Measurements from ENCODE around the gene BTBD19.
"Not testable (repeated sequence)": the region's sequence is repeated elsewhere in the genome, so short reads cannot be mapped to it uniquely, and the experiment has no call there.

The BTBD19 gene

DNA sequence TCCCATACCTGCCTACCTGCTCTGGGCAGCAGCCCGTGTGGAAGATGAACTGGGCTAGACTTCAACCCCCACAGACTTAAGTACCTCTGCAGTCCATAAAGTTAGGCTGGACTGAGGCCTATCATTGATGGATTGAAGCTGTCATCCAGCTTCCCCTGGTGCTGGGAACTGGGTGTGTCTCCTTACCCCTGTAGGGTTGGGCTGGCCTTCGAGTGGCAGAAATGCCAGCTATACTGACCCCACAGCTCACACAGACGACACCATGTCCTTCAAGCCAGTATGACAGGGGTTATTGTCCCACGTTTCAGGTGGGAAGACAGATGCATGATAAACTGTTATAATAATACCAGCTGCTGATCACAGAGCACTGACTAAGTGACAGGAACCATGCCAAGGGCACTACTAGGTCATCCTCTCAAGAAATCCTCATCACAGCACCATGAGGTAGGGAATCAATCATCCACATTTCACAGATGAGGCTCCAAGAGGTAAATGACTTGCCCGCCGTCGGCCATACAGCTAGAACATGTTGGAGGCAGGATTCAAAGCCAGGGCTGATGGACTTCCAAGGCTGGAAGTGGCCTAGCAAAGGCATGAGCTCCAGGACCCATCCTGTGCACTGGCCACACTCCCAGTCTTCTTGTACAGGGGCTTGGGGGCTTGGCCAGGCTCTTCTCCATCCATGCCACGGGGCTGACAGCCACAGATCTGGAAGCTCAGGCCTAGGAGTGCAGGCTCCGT, 20.0 kb upstream of the BTBD19 start, which contains the start of gene BEST4:
Gene BEST4, minus strand, starts transcription at position 51 of the 741 bp plus-strand sequence. CDS start 465 bp downstream, outside the sequence.
- no peak for DNase-seq

DNA sequence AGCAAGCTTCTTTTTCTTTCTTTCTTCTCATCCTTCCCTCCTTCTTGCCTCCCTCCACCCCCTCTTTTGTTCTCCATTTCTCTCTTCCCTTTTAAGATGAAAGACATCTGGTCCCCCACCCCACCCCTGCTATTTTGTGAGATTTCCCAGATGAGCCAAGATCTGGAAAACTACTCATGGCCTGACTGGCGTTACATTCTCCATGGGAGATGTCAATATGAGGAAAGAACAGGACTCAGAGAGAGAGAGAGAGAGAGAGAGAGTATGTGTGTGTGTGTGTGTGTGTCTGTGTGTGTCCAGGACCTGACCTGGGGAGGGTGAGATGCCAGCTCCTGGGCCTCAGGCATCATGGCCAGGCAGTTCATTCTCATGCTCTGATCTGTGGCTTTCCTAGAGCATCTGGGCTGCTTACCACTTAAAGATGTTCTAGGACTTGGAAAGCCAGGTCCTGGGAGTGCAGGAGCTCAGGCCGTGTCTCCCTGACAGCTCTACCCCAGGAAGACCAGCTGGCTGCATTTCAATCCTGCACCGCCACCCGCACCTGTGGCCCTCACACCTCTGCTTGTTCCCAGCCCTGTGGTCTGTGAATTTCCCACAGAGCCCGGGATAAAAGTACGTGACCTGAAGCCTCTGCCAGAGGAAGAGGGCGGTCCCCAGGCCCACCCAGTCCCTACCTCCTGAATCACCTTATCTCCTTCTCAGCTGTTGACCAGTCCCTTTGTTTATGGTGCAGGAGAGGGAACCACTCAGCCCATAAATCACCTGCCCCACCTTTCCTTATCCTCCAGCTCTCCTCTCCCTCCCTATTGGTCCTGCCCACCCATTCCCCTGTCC, 17.1 kb upstream of the BTBD19 start:
- no peak for DNase-seq

DNA sequence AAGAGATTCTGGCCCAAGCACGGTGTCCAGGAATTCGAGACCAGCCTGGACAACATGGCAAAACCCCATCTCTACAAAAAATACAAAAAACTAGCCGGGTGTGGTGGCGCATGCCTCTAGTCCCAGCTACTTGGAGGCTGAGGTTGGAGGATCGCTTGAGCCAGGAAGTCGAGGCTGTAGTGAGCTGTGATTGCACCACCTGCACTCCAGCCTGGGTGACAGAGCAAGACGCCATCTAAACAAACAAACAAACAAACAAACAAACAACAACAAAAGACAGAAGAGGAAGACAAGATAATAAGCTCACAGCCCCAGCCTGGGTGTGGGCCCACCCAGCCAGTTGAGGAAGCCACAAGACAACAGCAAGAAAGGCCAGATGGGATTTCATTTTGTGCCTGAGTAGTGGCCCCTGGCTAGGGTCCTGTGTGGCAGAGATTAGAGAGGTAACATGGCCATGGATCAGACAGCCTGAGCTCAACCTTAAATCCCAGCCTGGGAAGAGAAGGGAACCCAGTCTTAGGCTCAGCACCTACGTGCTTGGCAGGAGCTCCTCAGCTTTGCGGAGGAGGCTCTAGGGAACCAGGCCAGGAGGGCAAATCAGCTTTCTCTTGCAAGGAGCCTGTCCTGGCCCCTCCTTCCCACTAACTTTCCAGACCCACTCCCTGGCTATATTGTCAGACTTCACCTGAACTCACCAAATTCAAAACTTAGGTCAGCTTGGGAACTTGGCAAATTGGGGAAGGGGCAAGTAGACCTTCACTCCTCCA, 15.4 kb upstream of the BTBD19 start:
- no peak for DNase-seq

DNA sequence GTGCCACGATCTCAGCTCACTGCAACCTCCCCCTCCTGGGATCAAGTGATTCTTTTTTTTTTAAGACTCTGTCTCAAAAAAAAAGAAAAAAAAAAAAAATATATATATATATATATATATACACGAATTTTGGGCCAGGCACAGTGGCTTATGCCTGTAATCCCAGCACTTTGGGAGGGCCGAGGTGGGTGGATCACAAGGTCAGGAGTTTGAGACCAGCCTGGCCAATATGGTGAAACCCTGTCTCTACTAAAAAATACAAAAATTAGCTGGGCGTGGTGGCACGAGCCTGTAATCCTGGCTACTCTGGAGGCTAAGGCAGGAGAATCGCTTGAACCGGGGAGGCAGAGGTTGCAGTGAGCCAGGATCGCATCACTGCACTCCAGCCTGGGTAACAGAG, 10.4 kb upstream of the BTBD19 start:
- not testable (repeated sequence) for DNase-seq

DNA sequence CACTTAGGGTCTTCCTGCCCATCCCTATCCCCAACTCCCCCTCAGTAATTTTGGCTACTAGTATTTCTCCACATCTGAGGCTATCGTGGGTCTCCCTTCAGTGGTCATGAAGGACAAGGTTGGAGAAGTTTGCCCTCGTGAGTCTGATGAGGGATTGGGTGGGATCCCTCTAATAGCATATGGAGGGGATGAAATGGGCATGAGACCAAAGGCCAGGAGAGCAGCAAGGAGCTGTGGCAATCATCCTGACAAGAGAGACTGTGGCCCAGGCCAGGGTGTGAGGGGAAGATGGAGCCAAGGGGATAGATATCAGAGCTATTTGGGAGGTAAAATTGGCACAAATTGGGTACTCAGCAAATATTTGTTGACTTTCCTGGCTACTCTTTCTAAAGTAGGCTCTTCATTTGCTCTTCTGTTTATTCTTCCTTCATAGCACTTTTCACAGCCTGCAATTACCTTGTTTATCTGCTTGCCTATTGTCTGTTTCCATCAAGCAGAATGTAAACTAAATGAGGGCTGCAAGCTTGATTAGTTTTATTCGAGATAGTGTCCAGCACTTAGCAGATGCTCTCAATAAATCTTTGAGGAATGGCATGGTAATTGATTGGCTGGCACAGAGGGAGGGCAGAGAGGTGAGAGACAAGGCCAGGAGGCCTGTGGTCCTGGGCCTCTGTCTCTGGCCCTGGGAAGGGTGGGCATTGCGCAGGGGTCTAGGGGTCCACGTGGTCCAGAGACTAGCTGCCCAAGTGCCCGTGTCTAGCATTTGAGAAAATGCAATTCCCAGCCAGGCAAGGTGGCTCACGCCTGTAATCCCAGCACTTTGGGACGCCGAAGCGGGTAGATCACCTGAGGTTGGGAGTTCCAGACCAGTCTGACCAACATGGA, 9.6 kb upstream of the BTBD19 start:
- DNase-seq = no peak

DNA sequence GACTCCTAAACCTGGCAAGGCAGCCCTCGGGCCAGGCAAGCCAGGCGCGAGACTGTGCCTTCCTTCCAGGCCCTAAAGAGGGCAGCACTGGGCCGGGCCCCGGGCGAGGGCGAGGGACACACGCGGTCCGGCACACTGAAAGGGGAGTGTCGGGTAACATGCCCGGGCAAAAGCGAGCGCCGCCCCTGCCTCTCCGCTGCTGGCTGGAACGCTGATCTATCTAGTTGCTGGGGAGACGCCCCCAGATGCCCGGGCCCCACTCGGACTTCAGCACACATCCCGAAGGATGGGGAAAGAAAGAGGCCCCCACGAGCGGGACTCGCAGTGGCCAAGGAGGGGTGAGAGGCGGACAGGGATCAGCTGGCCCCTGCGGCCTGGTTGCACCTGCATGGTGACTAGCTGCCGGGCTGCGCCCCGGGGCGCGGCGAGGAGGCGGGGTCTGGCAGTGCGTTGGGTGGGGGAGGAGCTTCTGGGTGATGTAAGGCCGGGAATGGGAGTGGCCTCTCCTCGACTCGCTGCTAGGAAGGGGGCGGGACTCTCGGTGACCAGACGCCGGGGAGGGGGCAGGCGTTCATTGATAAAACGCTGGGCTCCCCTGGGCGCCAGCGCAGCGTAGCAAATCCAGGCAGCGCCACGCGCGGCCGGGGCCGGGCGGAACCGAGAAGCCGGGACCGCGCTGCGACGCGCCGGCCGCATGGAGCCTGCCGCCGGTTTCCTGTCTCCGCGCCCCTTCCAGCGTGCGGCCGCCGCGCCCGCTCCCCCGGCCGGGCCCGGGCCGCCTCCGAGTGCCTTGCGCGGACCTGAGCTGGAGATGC, 8.3 kb upstream of the BTBD19 start, which contains the start of gene PLK3:
Gene PLK3, plus strand, starts transcription at position 608 of the 815 bp plus-strand sequence. Its CDS starts 87 bp downstream, at position 695.
- DNase-seq = peak; percentile 97

DNA sequence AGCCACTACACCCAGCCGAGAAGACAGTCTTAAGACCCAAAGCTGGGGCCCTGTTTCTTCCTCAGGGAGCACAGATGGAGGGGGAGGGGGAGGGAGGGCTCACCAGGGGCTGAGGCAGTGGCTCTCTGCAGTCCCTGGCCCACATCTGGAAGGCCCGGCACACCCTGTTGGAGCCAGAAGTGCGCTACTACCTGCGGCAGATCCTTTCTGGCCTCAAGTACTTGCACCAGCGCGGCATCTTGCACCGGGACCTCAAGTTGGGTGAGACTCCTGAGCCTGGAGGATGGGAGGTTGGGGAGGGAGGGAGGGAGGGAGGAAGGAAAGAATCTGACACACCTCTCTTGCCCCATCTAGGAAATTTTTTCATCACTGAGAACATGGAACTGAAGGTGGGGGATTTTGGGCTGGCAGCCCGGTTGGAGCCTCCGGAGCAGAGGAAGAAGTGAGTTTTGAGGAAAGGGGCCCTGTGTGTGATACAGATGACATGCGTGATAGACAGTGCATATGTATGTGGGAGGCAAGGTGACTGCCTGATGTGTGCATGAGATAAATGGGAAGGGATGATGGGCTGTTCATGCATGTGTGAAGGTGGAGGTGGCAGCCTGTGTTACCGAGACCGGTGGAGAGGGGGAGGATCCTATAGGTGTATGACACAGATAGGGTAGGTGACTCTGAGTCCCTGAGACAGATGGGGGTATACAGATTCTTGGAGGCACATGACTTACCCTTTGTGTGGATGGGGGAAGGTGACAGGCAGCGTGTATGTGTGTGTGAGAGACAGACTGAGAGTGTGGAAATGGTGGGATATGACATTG, 6.6 kb upstream of the BTBD19 start:
- DNase-seq = peak; percentile 33

DNA sequence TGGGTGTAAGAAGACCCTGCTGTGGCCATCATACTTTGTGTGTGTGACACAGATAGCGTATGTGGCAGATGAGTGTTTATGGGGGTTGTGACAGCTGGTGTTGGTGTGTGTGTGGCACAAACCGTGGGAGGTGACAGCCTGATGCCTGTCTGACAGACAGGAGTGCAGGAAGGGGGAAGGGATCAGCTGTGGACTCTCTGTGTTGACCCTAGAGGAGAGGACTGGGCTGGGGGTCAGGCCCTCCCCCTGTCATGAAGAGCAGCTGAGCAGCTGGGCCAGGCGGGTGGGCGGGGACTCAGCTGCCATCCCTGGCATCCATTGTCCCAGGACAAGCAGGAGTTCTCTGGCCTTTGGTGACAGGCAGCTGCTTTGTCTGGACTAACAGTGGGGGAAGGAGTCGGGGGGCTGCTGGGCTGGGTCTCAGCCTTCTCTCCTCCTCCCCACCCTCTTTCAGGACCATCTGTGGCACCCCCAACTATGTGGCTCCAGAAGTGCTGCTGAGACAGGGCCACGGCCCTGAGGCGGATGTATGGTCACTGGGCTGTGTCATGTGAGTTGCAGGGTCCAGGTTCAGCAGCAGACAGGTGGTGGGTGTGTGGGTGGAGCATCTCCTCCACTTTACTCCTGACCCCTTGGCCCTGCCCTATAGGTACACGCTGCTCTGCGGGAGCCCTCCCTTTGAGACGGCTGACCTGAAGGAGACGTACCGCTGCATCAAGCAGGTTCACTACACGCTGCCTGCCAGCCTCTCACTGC, 5.8 kb upstream of the BTBD19 start:
- no peak for DNase-seq

DNA sequence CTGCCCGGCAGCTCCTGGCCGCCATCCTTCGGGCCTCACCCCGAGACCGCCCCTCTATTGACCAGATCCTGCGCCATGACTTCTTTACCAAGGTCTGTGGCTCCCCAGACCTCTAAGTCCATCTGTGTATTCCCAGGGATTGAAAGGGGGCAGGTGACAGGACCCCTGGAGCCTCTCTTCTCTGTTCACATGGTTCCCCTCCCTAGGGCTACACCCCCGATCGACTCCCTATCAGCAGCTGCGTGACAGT, 5.3 kb upstream of the BTBD19 start:
- no peak for DNase-seq

DNA sequence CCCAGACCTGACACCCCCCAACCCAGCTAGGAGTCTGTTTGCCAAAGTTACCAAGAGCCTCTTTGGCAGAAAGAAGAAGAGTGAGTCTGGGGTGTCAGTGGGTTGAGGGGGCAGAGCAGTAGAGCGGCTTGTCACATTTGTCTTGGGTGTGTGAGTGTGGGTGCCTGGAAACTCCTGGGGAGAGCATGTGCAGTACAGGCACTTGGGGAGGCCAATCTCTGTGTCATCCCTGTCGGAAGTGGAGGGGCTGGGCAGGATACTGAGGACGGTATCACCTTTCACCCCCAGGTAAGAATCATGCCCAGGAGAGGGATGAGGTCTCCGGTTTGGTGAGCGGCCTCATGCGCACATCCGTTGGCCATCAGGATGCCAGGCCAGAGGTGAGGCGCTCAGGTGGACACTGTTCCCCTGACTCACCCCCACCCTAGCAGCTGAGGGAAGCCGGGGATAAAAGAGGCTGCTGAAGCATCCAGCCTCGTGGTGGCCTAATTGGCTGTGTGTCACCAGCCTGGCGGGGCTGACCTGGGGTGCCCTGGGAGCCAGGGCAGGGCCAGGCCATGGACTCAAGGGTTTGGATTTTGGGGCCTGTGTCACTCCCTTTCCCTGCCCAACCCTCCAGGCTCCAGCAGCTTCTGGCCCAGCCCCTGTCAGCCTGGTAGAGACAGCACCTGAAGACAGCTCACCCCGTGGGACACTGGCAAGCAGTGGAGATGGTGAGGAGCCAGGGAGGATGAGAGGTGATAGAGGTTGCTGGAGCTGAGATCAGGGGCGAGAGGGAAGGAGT, 4.8 kb upstream of the BTBD19 start:
- no peak for DNase-seq

DNA sequence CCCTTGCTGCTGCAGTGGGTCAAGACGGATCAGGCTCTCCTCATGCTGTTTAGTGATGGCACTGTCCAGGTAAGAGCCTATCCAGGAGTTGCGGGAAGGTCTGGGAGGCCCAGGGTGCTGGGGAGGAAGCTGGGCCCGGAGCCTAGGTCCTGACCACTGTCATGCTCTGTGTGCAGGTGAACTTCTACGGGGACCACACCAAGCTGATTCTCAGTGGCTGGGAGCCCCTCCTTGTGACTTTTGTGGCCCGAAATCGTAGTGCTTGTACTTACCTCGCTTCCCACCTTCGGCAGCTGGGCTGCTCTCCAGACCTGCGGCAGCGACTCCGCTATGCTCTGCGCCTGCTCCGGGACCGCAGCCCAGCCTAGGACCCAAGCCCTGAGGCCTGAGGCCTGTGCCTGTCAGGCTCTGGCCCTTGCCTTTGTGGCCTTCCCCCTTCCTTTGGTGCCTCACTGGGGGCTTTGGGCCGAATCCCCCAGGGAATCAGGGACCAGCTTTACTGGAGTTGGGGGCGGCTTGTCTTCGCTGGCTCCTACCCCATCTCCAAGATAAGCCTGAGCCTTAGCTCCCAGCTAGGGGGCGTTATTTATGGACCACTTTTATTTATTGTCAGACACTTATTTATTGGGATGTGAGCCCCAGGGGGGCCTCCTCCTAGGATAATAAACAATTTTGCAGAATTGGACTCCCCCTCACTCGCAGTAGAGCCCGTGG, 2.9 kb upstream of the BTBD19 start:
- no peak for DNase-seq

DNA sequence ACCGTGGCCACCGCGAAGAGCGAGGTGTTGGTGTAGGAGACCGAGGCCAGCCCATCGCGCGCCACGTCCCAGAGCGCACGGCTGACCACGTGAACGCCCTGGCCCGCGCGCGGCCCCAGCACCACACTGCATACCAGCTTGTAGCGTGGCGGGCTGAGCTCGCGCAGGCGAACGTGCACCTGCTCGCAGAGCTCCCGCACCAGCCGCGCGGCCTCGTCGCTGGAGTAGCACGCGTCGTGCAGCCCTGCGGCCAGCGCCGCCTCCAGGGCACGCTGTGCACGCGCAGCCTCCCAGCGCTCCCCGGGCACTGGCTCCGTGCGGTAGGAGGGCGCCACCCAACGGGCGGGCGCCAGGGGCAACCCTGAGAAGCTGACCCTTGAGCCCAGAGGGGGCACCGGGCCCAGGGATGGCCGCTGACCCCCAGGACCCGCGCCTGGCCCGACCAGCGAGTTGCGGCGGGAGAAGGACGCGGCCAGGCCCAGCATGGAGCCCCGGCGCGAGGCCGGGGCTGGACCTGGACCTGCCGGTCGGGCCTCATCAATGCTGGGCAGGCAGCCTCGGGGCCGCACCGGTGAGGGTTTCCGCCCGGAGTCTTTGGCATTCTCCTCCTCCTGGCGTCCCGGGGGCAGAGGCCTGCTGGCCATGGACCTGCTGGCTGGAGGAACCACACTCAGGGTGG, 2.2 kb upstream of the BTBD19 start:
- DNase-seq = no peak

DNA sequence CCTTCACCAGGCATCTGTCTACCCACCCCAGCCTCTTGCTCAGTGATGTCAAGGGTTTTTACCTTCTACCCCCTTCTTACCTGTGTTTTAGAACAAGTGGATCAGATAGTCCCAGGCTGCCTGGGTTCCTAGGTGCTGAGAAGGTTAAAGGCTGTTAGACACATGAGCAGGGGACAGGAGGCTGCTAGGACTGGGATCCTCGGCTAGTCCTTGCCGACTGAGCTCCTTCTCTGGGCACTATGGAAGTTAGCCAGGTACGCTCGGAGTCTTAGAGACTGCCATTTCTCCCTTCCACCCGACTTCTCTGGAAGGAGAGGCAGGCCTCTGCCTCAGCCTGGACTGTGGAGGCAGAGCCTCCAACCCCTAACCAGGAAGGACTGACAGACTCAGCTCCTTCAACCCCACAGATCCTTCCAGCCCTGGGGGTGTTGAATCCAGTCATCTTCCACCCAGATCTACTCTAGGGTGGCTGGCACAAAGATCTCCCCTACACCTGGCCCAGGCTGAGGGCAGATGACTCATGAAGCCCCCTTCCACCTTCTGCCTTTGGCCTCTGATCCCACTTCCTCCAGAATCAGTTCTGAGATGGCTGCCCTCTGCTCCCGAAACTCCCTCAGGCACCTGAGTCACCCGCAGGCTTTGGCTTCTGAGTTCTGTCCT, 1.5 kb upstream of the BTBD19 start, which contains the start of gene DYNLT4:
Gene DYNLT4, minus strand, starts transcription at position 648 of the 660 bp plus-strand sequence. CDS start 683 bp downstream, outside the sequence.
- no peak for DNase-seq

DNA sequence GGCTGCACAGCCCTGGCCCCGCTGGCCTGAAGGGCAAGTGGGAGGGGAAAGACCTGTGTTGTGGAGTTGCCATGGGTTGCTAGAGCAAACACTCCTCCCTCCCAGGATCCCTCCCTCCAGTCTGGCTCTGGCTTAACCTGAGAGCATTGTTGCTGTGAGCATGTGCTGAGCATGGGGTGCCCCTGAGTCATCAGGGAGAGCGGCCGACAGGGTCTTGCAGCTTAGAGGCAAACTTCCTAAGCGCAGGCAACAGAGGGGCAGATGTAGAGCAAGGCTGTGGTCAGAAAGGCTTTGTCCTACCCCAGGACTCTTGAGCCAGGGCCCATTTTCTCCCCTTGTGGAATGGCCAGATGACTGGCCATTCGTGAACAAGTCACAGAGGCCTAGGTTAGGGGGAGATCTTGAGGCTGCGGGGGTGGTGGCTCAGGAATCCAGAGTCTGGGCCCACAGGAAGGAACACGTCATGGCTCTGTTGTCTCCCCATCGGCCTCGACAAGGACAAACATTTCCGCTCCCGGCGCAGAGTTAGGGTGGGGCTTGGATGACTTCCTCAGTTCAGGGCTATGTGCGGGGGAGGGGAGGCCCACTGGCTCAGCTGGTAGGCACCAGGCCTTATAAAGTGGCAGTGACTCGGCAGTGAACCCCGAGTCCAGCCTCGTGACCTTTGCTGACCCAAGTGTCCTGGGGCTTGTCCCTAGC, 810 bp upstream of the BTBD19 start:
- DNase-seq = peak; percentile 94

DNA sequence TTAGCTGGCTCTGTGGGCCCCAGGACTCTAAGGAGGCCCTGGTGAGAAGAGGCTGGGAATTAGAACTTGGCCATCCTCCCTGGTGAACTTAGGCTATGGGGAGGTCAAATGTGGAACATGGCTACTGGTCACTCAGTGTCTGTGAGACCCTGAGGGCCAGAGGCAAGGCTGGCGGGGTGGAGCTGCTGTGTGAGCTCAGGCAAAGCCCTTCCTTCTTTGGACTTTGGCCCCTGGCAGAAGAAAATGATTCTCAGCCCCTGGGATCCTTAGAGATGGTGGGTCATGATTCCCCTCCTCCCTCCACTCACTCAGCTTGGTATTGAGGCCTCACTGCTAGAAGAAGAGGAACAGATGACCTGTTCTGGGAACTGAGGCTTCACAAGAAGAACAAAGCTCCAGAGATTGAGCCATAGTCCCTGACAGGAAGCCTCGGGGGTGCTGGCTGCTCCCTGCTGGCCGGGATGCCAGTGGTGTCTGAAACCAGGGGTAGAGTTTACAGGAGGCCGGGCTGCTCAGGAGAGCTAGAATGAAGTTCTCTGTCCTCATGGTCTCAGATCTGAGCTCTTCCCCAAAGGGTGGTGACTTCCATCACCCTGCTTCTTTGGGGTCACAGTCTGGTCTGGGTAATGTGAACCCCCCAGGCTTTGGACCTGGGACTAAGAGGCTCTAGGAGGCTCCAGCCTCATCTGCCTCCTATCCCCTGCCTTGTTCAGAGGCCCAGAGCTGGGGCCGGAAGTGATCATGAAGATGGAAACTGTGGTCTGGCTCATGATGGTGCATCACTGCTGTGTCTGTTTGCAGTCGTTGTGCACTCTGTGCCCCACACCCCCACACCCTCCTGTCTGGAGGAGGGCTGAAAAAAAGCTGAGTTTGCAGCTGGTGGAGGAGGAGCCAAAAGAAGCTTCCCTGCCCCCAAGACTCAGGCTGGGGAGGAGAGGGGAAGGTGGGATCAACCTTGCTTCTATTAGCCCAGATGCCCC, 905 bp downstream of the BTBD19 start:
- DNase-seq = peak; percentile 86
